Central memory CD4-positive, alpha-beta T cell (primary cell): ENCODE measurements around the gene EVL.

ENCODE experiments used
- DNase-seq: peaks from one replicate; pipeline ENCODE4 v3.0.0; 2022

The EVL gene

DNA sequence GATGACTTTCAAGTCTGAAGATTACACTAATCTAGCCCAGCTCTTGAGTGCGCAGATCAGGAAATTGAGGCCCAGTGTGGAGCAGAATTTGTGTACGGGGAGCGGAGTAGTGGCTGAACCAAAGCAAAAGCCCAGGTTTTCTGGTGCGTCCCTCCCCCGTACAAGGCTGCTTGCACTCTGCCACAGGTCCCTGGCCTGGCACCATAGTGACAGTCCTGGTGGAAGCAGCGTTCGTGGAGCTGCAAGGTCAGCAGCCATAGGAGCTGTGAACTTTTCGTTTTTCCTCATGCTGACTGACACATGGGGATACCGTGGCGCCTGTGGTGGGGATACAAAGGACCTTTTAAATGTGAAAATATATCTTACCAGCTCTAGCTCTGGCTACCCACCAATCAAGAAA, 1.7 kb downstream of the EVL start:
- no peak for DNase-seq

DNA sequence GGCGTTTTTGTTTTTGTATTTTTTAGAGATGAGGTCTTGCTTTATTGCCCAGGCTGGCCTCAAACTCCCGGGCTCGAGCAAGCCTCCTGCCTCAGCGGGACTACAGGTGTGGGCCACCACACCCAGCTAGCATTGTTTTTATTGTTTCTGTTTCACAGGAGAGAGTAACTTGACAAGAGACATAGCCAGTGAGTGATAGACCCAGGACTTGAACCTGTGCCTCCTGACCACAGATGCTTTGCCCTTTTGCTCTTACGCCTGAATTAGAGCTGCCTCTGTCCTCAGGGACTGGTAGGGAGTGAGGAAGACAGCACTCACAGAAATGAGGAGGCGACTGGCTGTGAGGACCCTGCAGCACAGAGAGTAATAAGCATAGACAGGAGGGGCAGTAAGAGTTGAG, 2.3 kb downstream of the EVL start:
- DNase-seq, result no peak

DNA sequence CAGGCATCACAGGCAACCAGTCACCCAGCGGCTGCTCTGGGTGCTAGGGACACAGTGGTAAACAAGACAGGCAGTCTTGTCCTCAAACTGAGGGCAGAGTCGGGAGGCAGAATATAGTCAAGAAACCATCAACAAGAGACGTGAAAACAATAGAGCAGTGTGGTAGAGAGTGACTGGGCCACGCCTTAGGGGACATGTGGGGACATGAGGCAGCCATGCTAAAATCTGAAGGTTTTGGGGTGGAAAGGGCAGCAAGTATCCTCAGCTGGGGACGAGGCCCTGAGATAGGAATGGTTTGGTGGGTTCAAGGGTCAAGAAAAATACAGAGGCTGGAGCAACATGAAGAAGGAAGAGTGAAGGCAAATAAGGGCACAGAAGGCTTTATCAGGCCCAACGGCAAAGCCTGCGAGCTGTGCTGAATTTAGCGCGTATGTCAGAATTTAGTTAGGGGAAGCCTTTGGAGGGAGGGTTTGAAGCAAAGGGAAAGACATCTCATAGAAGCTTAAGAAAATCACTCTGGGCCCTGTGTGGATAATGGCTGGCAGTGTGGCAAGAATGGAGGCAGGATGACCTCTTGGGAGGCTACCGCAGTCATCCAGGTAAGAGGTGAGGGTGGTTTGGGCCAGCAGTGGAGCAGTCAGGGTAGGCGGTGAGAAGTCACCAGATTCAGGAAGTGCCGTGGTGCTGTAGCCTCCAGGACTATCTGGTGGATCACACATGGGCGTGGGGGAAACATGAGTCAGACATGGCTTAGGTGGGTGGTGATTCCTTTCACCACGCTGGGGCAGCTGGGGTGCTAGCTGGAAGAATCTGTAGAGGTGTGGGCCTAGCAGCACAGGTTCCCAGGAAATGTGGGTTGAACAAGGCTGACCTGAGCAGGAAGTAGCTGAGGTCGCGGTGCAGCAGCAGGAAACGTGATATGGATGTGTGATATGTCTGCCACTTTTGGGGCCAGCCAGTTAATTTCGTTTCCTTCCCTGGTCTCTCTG, 3.0 kb downstream of the EVL start:
- peak; percentile 96 for DNase-seq

DNA sequence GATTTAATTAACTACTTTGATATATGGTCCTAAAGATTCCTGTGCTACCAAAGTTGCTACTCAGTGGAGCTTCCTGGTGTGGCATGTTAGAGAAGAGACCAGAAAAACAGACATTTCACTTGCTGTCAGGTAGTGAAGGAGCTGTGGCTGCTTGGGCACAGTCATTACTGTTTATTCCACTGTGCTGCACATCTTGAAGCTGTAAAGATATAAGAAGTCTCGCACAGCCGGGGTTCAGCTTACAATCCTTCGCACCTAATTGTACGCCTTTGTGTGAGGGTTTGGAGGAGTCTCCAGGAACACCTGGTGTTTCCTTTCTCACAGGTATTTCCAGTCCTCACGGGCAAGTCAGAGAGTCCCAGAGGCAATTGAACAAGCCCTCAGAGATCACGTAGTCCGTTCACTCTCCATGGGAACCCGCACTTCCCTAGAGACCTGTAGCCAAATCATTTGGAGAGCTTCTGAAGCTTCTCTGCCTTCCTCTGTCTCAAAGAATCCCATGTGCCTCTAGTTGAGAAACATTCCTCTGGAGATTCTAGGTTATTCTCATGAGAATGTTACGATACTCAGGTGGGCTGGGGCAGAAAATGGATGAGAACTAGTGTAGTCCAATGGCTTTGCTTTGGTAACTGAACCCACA, 4.1 kb downstream of the EVL start:
- DNase-seq, result no peak

DNA sequence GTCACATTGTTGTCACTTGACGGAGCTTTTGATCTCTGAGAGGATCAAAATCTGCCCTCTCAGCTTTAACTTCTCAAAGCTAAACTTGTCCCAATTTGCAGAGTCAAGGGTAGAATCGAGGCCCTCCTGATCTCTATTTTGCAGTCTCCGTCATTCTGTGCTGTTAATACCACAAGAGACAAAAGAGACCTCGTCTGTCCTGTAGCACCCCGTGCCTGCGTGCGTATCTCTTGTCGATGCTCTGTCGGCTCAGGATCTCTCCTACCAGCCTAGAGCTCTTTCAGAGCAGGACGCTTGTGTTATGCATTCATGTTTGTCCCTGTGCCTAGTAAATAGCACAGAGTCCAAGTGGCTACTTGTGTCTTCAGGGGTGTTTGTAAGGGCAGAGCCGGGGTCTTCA, 5.1 kb downstream of the EVL start:
- DNase-seq, result peak; percentile 78

DNA sequence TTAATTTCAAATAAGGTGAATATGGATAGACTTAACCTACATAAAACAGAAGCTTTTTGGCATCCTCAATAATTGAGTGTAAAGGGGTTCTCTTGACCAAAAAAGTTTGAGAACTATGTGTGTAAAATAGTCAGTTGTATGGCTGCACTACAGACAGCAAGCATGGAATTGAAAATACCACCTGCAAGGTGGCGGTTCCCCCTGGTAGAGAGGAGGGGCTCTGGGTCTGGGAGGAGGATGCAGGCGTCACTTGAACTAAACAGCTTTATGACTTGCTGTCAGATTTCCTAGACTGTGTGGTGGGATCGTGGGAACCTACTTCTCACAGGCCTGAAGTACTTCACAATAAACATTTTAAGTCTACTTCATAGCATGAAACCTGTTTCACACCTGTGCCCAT, 6.3 kb downstream of the EVL start:
- DNase-seq, result no peak

DNA sequence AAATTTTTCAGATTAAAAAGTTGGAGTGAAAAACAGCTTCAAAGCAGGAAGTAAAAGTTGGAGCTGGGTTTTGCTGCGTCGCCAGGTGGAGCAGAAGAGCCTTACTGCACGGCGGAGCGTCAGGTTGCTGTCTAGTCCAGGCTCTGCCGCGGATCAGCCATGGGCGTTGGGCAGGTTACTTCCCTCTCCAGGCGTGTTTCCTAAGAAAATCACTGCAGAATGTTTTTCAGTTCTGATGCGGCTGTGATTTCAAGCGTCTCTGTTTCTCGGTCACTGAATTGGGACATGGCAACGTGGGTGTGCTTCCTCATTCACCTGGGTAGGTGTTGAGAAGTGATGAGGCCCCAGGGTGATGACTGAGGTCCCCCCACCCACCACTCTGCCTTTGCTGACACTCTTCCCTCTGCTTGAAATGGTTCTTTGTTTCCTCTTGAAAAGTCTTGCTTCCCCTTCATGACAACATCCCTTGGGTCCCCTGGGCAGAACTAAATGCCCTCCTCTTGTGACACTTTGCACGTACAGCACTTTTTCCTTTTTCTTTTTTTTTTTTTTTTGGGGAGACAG, 7.6 kb downstream of the EVL start:
- DNase-seq, result peak; percentile 66

DNA sequence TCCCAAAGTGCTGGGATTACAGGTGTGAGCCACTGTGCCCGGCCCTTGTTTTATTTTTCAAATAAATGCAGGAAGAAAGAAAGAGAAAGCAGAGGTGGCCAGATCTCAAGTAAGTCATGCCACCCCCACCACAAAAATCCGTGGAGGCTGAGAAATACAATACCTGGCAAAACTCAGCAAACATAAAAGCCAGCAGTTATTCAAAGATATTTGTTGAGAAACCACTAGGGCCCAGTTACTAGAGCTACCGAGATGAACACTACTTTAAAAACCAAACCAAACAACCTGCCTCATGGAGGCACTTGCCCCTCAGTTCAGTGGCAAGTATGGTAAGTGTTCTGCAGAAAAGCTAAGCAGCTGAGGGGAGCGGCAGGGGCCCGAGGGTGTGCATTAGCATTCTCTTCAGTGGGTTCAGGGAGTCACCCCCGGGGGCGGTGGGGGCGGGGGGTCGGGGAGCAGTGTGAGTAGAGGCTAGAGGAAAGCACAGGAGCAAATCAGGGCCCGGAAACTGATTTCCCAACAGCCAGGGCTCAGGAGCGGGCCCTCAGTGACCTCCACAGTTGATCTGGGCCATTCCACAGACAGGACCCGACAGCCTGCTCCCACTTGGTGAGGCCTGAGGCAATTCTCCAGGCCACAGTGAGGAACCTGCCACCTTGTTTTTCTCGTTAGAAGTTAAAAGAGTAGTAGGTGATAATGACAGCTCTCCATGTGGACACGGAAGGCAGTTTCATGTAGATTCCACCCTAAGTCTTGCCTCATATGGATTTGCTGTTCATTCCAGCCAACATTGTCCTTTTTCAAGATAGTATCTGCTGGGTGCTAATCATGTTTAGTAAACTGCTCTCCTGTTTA, 8.6 kb downstream of the EVL start:
- no peak for DNase-seq

DNA sequence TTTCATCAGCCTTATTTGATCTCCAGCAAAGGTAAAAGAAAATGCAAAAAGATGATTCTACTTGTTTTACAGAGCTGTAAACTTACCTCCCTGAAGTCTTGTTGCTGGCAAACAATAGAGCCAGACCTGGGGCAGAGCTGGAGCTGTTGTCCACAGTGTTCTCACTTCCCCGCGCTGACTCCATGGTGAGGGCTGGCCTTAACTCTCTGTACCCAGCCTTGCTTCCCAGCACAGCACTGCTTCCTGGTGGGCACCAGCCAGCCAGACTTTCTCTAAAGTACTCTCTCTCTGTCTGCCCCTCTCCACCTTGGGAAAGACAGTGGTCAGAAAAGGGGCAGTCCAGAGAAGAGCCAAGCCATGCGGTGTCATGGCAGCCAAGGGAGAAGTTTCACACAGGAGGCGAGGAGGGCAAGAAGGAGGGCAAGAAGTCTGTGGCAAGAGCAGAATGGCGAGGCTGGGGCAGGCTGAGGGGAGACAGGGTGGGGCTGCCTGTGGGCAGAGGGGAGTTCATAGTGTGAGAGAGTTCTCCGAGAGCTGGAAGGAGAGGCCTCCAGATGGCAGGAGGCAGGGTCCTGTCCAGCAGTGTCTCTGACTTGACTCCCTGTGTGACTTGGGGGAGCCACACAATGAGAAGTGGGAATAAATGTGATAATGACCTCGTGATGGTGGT, 9.3 kb downstream of the EVL start:
- DNase-seq, result no peak

DNA sequence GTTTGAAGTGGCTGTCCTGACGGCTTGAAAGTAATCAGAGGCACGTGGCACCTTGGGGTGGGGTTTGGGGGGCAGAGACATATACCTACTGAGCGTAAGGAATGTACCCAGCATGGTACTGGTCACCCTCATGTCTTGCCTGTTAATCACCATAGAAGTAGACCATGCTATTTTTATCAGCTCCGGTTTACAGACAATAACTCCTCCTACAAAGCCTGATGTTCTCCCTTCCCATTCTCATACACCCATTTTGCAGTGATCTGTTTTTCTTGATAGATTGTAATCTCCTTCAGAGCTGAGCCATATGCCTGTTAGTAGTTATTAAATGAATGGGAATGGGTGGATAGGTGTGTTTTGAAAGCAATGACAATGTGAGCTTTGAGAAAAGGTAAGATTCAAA, 10.5 kb downstream of the EVL start:
- no peak for DNase-seq

DNA sequence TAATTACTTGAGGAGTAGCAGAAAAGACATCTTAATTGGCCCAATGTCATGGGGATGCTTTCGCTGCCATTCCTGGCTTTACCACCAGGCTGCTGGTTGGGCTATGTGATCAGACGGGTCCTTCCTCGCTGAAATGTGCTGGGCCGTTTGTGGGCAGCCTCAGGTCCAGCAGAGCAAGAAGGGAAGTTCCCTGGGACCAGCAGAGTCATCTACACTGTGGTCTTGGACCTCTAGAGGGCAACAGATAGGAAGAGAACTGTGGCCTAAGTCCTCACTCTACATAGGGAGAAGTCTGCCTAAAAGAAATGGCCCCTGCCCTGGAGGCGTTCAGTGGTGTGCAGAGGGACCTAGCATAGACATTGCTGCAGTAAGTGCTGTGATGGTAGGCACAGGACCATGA, 10.9 kb downstream of the EVL start:
- DNase-seq, result no peak

DNA sequence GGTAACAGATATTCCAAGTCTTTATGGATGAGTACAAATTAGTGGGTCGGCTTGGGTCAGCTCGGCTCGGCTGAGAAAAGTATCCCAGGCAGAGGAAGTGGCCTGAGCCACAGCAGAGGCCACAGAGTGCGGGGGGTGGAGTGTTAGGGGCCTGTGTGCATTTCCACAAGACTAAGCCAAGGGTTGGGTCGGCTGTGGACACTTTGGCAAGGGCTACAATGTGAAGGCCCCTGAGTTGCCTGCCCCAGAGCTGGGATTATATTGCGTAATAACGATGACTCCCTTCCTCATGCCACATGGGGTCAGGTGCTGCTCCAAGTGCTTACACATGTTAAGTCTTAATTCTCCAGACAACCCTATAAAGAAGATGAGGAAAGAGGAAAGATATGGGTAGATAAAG, 11.4 kb downstream of the EVL start:
- no peak for DNase-seq

DNA sequence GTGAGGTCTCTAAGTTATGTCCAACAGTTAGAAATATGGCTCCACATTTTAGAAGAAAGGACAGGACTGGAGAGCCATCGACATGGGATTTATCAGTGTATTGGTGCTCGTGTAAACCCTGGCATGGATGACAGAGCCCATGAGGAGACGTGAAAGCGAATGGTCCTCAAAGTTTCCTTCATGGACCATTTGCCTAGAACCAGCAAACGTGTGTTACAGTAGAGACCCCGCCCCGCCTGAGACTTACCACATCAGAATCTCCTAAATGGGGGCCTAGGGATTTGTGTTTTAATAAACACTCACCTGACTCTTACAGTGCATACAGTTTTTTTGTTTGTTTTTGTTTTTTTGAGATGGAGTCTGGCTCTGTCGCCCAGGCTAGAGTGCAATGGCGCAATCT, 12.2 kb downstream of the EVL start:
- no peak for DNase-seq

DNA sequence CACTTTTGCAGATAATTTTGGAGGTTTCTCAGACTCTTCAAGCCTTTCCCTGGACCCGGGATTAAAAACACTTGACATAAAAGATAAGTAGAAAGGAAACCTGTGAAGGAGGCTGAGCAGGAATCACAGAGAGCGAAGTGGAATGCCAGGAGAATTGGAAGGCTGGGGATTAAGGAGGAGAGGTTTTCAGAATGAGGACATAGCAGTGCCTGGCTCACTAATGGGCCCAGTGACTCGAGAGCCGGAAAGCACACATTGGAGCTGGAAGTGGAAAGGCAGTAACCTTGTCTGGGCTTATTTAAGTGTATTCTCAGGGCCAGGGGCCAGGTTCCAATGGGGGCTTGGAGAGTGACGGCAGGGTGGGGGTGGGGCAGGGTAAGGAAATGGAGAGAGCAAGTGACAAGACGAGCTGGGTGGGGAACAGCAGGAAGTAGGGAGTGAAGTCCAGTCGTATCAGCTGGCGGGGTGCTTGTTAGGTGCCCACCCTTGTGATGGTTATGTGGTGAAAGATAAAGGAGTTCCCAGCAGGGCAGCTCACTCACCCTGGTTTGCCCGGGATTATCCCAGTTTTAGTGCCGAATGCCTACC, 13.1 kb downstream of the EVL start:
- DNase-seq, result no peak

DNA sequence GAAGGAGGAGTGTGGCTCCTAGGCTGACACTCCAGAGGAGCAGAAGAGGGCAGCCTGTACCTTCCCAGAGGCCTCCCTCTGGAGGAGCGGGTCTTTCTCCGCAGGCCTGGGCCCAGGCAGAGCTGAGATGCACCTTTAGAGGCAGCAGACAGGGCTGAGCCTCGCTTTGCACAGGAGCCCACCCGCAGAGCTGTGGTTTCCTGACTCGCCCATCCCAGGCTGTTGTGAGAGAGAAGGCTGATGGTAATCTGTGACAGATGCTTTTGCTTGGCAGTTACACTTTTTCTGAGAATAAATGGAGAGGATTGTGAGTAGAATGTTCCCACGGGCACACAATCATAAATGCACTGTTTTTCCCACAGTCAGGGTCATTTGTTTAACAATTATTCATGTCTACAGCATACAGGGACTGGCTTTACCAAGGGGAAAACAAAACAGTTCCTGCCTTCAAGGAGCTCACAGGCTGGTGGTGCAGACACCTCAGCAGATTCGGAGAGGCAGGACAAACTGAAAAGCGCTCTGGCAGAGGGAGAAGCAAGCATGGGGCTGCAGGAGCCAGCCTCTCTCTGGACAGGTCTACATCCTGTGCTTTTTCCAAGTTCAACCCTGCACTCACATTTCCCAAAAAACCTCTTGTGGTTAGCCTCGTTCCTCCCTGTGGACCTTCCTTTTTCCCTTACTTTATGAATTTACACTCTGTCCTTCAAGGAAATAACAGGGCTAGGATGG, 13.9 kb downstream of the EVL start:
- DNase-seq, result peak; percentile 90

DNA sequence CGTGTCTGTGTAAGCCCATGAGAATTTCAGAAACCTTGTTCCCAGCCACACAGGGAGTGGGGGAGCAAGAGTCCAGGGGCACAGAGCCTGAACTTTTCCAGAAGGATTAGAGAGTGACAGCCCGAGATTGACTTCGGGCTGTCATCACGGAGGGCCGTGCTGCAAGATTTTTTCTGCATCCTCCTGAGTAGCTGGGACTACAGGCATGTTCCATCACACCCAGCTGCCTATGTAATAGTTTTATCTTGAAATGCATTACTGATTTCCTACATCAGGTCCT, 14.4 kb downstream of the EVL start:
- no peak for DNase-seq

DNA sequence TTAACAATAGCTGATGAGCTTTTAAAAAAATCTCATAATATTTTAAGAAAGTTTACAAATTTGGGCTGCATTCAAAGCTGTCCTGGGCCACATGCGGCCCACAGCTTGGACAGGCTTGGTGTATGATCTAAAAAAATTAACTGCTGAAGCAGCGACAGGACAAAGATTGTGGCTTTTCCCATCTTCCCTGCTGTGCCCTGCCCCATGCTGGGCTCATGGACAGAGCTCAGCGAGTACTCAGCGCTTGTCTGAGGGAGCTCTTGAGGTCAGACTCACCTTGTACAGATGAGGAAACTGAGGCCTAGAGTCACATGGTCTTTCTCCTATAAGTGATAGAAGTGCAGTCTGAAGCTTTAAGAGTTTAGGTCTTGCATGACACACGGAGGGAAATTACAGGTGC, 15.0 kb downstream of the EVL start:
- no peak for DNase-seq

DNA sequence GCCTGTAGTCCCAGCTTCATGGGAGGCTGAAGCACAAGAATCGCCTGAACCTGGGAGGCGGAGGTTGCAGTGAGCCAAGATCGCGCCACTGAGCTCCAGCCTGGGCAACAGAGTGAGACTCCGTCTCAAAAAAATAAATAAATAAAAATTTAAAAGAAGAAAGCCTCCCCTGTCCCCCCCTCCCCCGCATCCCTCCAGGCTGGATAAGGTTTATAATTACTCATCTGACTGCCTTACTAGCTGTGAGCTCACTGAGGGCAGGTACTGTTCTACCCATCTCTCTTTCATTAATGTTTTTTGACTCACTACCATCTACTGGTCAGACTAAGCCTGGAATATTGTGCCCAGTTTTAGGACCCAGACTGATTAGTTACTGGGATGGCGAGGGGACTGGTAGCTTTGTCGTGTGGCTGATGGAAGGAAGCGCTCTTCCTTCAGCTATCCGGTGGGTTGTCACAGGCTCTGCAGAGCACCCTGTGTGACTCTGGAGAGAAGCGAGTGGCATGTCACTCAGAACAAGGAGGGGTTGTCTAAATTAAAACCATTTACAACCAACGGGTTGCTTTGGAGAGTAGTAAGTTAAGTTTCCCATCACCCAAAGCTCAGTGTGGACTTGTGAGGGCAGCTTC, 16.9 kb downstream of the EVL start:
- DNase-seq, result no peak

DNA sequence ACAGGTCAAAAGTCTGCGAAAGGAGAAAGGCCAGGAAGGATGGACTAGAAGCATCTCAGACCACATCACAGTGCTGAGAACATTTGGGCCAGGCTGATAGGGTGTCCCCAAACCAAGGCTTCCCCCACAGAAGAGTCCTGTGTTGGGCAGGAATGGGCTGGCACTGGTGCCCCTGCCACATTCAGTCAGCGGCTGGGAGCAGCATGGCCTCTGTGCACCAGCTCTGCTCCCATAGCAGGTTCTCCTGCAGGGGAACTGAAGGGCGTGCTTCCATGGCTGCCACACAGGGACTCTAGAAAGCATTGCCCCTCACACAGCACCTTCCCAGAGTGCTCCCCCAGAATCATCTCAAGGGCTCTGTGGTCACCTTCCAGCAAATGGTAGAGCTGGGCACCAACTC, 17.5 kb downstream of the EVL start:
- DNase-seq, result no peak

DNA sequence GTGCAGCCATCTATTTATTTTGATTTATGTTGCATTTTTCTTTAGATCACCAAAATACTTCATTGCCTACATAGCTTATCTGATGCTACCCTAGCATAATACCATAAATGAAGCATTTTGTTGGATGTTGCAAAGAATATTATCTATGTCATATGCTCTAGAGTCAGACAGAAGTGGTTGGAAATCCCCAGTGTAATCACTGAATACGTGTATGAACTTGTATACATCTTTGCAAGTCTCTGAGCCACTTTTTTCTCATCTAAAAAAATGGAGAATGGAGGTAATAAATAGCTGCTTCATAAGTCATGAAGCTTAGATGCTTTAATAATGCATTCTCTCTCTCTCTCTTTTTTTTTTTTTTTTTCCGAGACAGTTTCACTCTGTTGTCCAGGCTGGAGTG, 18.5 kb downstream of the EVL start:
- peak; percentile 50 for DNase-seq

DNA sequence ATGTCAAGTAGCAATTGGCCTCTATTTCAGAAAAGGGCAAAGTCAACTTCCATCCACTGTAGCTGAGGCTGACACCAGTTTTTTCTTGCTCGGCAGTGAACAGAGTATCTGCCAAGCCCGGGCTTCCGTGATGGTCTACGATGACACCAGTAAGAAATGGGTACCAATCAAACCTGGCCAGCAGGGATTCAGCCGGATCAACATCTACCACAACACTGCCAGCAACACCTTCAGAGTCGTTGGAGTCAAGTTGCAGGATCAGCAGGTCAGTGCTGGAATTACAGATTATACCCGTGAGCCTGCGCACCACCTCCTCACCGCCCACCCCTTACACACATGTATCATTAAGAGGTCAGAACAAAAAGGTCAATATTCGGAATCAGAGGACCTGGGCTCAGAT, 19.4 kb downstream of the EVL start:
- no peak for DNase-seq
